Panc1 (cell line): ENCODE results near the gene SLC2A1. TPM values are rescaled to one million over a fixed set of nuclear protein-coding genes. Genes with fewer than 3 reads are reported as not detected.

Source experiments
- ATAC-seq: fragments of 200-7000 bp; cut with Tn5 transposase; 2 replicates; pipeline ENCODE4 v1.9.1; 2020; ENCODE audit warnings: mild to moderate bottlenecking, moderate library complexity
- BruUV-seq: library from RNA; stranded (reverse); fragments of 400-500 nt; replicated peaks from 2 replicates; lab custom pipeline; 2021; lab: Mats Ljungman, UMichigan
- CTCF ChIA-PET: fragments of 300-600 bp; sonication (Branson Sonifier 250); formaldehyde crosslinking; loops from one replicate; lab custom pipeline; 2022; ENCODE audit warnings: antibody characterized with exemption; lab: Charles Lee
- POLR2A ChIA-PET: fragments of 300-600 bp; sonication (Branson Sonifier 250); formaldehyde crosslinking; loops from one replicate; lab custom pipeline; 2022; ENCODE audit warnings: antibody characterized with exemption; lab: Charles Lee
- DNase-seq: peaks from one replicate; pipeline ENCODE4 v3.0.0-alpha.2; 2010; ENCODE audit warnings: low read depth, low spot score
- H3K27ac ChIP-seq: 2 replicates; pipeline ENCODE4 v1.5.1; 2011; ENCODE audit warnings: mild to moderate bottlenecking, low read length, inconsistent platforms
- H3K27me3 ChIP-seq: fragments of 200-500 bp; sonication (Bioruptor generic); 2 replicates; pipeline ENCODE4 v1.6.0; 2014; ENCODE audit warnings: low read length, inconsistent platforms; ENCODE audit not compliant: control insufficient read depth, insufficient read depth
- H3K36me3 ChIP-seq: fragments of 200-500 bp; sonication (Bioruptor generic); 2 replicates; pipeline ENCODE4 v1.5.1; 2014; ENCODE audit warnings: inconsistent platforms, mild to moderate bottlenecking, low read length, moderate library complexity; ENCODE audit not compliant: control insufficient read depth, insufficient read depth
- H3K4me1 ChIP-seq: 2 replicates; pipeline ENCODE4 v1.5.1; 2011; ENCODE audit warnings: inconsistent platforms, mild to moderate bottlenecking, low read length, moderate library complexity; ENCODE audit not compliant: control insufficient read depth, insufficient read depth
- H3K4me3 ChIP-seq, 2 experiments: 2 replicates each; pipeline ENCODE4 v1.5.1; 2011 to 2012; ENCODE audit warnings: low read depth in 2 of 2, low read length in 2 of 2, mild to moderate bottlenecking in 2 of 2, inconsistent platforms in 1 of 2, moderate library complexity in 1 of 2
- H3K9me3 ChIP-seq: fragments of 200-500 bp; sonication (Bioruptor generic); 2 replicates; pipeline ENCODE4 v1.5.1; 2014; ENCODE audit warnings: low read depth, mild to moderate bottlenecking, inconsistent platforms, low read length, moderate library complexity; ENCODE audit not compliant: control insufficient read depth, insufficient read depth
- POLR2AphosphoS5 ChIP-seq: IDR thresholded peaks from 2 replicates; pipeline ENCODE4 v1.6.1; 2012; ENCODE audit warnings: mild to moderate bottlenecking, low read depth, low read length, moderate library complexity
- SIN3A ChIP-seq: IDR thresholded peaks from 2 replicates; pipeline ENCODE4 v1.6.1; 2012; ENCODE audit warnings: low read depth, mild to moderate bottlenecking, low read length, moderate library complexity, borderline replicate concordance; ENCODE audit not compliant: insufficient read depth
- TCF7L2 ChIP-seq: IDR thresholded peaks from 2 replicates; pipeline ENCODE4 v1.6.1; 2011; ENCODE audit warnings: mild to moderate bottlenecking, low read depth, low read length, inconsistent platforms
- in situ Hi-C: cut with HindIII; loops from 2 replicates; pipeline ENCODE4 v1.10.0; 2016; ENCODE audit warnings: low sequenced_read_pairs, low pct_unique_long_range_greater_than_20kb
- intact Hi-C: fragments of 100-400 bp; cut with micrococcal nuclease; formaldehyde crosslinking; loops from one replicate; pipeline ENCODE4 v1.10.0; 2022; ENCODE audit not compliant: unreplicated experiment
- total RNA-seq: library from RNA; stranded (reverse); gene quantifications from one replicate; pipeline ENCODE4 v1.2.1, GENCODE V29; 2021; ENCODE audit not compliant: unreplicated experiment
- TF ChIP-seq, protein P1 (sequence below): fragments of 450-650 bp; IDR thresholded peaks from 2 replicates; pipeline ENCODE4 v1.5.1; 2017; ENCODE audit warnings: mild to moderate bottlenecking
- TF ChIP-seq, protein P2 (sequence below), 2 experiments: IDR thresholded peaks; 2 replicates each; pipeline ENCODE4 v1.6.1; 2011 to 2012; ENCODE audit warnings: low read depth in 2 of 2, control low read depth in 1 of 2, low read length in 1 of 2, mild to moderate bottlenecking in 1 of 2, moderate library complexity in 1 of 2; ENCODE audit not compliant: insufficient read depth in 1 of 2

Gene SLC2A1
- total RNA-seq, 1 experiment from 2014 or later: 32.9 TPM

DNA sequence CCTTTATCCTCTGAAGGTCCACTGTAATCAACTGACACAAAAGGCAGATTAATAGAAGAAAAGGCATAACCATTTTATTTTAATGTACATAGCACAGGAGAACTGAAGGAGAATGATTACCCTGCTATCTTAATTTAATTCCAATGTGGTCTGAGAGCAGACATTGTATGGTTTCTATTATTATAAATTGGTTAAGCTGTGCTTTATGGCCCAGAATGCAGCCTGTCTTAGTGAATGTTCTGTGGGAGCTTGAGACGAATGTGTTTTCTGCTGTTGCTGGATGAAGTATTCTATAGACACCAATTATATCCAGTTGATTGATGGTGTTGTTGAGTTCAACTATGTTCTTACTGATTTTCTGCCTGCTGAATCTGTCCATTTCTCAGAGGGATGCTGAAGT, 25.0 kb upstream of the SLC2A1 start:
- TF ChIP-seq TCF7L2: no peak
- TF ChIP-seq, protein P1, sequence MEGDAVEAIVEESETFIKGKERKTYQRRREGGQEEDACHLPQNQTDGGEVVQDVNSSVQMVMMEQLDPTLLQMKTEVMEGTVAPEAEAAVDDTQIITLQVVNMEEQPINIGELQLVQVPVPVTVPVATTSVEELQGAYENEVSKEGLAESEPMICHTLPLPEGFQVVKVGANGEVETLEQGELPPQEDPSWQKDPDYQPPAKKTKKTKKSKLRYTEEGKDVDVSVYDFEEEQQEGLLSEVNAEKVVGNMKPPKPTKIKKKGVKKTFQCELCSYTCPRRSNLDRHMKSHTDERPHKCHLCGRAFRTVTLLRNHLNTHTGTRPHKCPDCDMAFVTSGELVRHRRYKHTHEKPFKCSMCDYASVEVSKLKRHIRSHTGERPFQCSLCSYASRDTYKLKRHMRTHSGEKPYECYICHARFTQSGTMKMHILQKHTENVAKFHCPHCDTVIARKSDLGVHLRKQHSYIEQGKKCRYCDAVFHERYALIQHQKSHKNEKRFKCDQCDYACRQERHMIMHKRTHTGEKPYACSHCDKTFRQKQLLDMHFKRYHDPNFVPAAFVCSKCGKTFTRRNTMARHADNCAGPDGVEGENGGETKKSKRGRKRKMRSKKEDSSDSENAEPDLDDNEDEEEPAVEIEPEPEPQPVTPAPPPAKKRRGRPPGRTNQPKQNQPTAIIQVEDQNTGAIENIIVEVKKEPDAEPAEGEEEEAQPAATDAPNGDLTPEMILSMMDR: no peak
- TF ChIP-seq, protein P2, sequence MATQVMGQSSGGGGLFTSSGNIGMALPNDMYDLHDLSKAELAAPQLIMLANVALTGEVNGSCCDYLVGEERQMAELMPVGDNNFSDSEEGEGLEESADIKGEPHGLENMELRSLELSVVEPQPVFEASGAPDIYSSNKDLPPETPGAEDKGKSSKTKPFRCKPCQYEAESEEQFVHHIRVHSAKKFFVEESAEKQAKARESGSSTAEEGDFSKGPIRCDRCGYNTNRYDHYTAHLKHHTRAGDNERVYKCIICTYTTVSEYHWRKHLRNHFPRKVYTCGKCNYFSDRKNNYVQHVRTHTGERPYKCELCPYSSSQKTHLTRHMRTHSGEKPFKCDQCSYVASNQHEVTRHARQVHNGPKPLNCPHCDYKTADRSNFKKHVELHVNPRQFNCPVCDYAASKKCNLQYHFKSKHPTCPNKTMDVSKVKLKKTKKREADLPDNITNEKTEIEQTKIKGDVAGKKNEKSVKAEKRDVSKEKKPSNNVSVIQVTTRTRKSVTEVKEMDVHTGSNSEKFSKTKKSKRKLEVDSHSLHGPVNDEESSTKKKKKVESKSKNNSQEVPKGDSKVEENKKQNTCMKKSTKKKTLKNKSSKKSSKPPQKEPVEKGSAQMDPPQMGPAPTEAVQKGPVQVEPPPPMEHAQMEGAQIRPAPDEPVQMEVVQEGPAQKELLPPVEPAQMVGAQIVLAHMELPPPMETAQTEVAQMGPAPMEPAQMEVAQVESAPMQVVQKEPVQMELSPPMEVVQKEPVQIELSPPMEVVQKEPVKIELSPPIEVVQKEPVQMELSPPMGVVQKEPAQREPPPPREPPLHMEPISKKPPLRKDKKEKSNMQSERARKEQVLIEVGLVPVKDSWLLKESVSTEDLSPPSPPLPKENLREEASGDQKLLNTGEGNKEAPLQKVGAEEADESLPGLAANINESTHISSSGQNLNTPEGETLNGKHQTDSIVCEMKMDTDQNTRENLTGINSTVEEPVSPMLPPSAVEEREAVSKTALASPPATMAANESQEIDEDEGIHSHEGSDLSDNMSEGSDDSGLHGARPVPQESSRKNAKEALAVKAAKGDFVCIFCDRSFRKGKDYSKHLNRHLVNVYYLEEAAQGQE (IDR thresholded peaks at IDR 0.05; ENCODE audit: insufficient read depth in 1 of 2, low read depth in 2 of 2, low read length in 1 of 2): no peak
- TF ChIP-seq POLR2AphosphoS5: no peak
- TF ChIP-seq SIN3A: no peak
- Histone ChIP-seq H3K4me1 (no peaks in the 10 kb centered on the region), H3K27me3 (no peaks in the 10 kb centered on the region), H3K9me3 (no peaks in the 10 kb centered on the region), H3K36me3 (no peaks in the 10 kb centered on the region), H3K27ac (no peak overlapping the region), H3K4me3 (no peak overlapping the region)
- in situ Hi-C loops (no loop called here), intact Hi-C loops (no loop called here)
- CTCF ChIA-PET: no interaction called here
- ATAC-seq (no peak), DNase-seq (no peak)
- POLR2A ChIA-PET: no interaction called here
- BruUV-seq: no TSS peak

DNA sequence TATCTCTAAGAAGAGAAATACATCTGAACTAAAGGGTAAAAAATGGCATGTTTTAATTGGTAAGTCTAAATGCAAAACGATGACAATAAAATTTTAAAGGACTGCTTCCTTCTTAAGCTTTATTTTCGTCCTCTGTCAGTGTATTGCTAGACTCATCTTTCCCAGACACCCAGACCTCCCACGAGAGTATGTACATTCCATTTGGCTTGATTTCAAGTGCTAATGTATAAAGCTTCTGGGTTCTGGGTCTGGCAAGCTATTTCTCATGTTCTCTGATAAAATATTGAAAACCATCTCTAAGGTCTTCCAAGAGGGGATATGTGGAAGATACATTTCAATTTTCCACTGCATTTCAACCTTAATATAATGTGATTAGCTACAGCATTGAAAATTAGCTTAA, 24.6 kb upstream of the SLC2A1 start:
- no peak for DNase-seq
- ChIA-PET POLR2A (no interaction called here), CTCF (no interaction called here)
- intact Hi-C loops (no loop called here), in situ Hi-C loops (no loop called here)
- Histone ChIP-seq H3K36me3 (no peaks in the 10 kb centered on the region), H3K9me3 (no peaks in the 10 kb centered on the region), H3K4me3 (no peak overlapping the region), H3K4me1 (no peaks in the 10 kb centered on the region), H3K27me3 (no peaks in the 10 kb centered on the region), H3K27ac (no peak overlapping the region)
- TF ChIP-seq POLR2AphosphoS5 (no peak), TCF7L2 (no peak), SIN3A (no peak)
- TF ChIP-seq, protein P2 (IDR thresholded peaks at IDR 0.05; ENCODE audit: insufficient read depth in 1 of 2, low read depth in 2 of 2, low read length in 1 of 2): no peak
- TF ChIP-seq, protein P1: no peak
- ATAC-seq: no peak
- no TSS peak for BruUV-seq
